ENCODE data around the gene ZNRD2. TPM values are rescaled to one million over a fixed set of nuclear protein-coding genes. Genes with fewer than 3 reads are reported as not detected.

Gene ZNRD2
- total and polyA plus RNA-seq, 2 of the 8 experiments (the other 6 are each of a cell fraction or from before 2014, with no cell fraction given) = 53.4 to 125 TPM

DNA sequence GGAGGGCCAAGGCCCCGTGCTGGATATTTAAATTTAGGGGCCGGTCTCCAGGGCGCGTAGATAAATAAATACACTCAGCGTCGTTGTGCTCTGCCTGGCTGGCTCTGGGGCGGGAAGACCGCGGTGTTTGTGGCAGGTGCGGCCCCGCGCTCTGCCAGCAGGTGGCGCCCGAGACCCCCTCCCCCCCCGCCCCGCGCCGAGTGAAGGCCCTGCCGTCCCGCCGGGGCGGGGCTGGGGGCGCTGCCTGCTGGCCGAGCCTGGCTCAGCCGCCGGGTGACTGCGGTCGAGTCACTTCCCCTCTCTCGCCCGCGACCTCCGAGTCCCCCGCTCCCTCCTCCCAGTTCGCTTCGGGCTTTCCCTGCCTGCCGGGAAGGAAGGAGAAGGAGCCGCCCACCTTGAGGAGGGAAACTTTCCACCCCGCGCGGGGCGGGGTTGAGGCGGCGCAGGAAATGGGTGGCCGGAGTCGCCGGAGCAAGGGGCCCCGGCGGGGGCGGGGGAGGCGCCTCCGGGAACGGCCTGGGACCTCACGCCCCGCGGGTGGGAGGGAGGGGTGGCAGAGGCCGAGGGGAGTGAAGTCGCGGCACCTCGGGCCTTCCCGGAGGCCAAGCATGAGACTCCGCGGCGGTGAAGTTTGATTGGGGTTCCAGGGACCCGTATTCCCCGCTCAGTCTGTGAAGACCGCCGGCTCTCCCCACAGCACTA is 4.0 kb downstream of the ZNRD2 start:
- POLR2A ChIA-PET (ENCODE audit: partially characterized antibody) = interaction anchor here (2.2 to 3.7 kb wide), 7 partner anchors 11 to 44 kb away, joined by 6 to 36 read pairs (median 19); no protein-coding TSS in a partner anchor
- peaks cover 8 to 39% (median 28%) of the 10 kb centered on the region in 4 experiments for H3K27me3 ChIP-seq (replicated peaks in 1 of 4; ENCODE audit: control insufficient read depth in 3 of 4, extremely low read depth in 1 of 4, insufficient read depth in 3 of 4, low read length in 3 of 4)
- peak; percentile 72 for TF ChIP-seq E2F6 (IDR thresholded peaks at IDR 0.05)
- TF ChIP-seq SUZ12 (IDR thresholded peaks at IDR 0.05; ENCODE audit: low read length) = no peak
- no peak for TF ChIP-seq CREB1 (IDR thresholded peaks at IDR 0.05)
- TF ChIP-seq TAF7 (optimal IDR thresholded peaks at IDR 0.05; ENCODE audit: borderline replicate concordance, low read depth, low read length) = peak; percentile 42
- TF ChIP-seq POU5F1 (IDR thresholded peaks at IDR 0.05; ENCODE audit: low read depth, low read length) = no peak
- TF ChIP-seq NRF1 (IDR thresholded peaks at IDR 0.05; ENCODE audit: low read depth, low read length) = no peak
- TF ChIP-seq CTCF (IDR thresholded peaks at IDR 0.05; ENCODE audit: control extremely low read depth in 1 of 3, insufficient read depth in 1 of 3, low read depth in 1 of 3, low read length in 3 of 3) = peak in 2 of 3 experiments; percentile 70 to 80; a peak in 3 of 4 replicates
- no peak for TF ChIP-seq HDAC2 (IDR thresholded peaks at IDR 0.05; ENCODE audit: borderline replicate concordance in 1 of 2, low read depth in 2 of 2, low read length in 2 of 2)

More for the DNA sequence above, 4.0 kb downstream of the ZNRD2 start:
- Histone ChIP-seq H2AK5ac (ENCODE audit: low read depth, low read length) (no peak overlapping the region), H3K9ac (replicated peaks in 1 of 4; ENCODE audit: extremely low read depth in 1 of 4, low read depth in 3 of 4, low read length in 3 of 4) (peak overlapping the region in 1 of 4 experiments; percentile 53; a peak in 1 of 7 replicates), H4K20me1 (replicated peaks in 1 of 2; ENCODE audit: control insufficient read depth in 1 of 2, insufficient read depth in 2 of 2, low read length in 2 of 2) (peaks cover 15 to 21% of the 10 kb centered on the region in 2 experiments), H3K56ac (replicated peaks; ENCODE audit: insufficient read length, low read depth, low read length) (no peak overlapping the region), H3K14ac (ENCODE audit: insufficient read length) (no peak overlapping the region), H2BK120ac (replicated peaks; ENCODE audit: low read depth, low read length) (no peak overlapping the region), H3K4ac (replicated peaks; ENCODE audit: insufficient read length, low read depth, low read length) (no peak overlapping the region), H2BK5ac (ENCODE audit: low read depth, low read length) (no peak overlapping the region), H4K91ac (replicated peaks; ENCODE audit: insufficient read length, low read length) (no peak overlapping the region), H2BK15ac (ENCODE audit: low read length) (no peak overlapping the region; the same call in 1 of the 2 replicates), H3K4me2 (ENCODE audit: insufficient read depth in 1 of 2, low read depth in 2 of 2, low read length in 2 of 2) (peak overlapping the region; percentile 72 to 81), H3K23me2 (ENCODE audit: low read depth, low read length) (peaks cover 14% of the 10 kb centered on the region; the same call in 1 of the 2 replicates), H2BK20ac (ENCODE audit: low read length) (no peak overlapping the region), H3K23ac (ENCODE audit: insufficient read length) (no peak overlapping the region), H3K27ac (ENCODE audit: low read depth, low read length) (no peak overlapping the region), H3K9me3 (ENCODE audit: insufficient read depth in 2 of 2, low read depth in 1 of 2, low read length in 1 of 2) (no peaks in the 10 kb centered on the region), H3K79me1 (ENCODE audit: low read depth, low read length) (no peaks in the 10 kb centered on the region), H3K4me1 (replicated peaks in 1 of 4; ENCODE audit: control insufficient read depth in 3 of 4, insufficient read depth in 4 of 4, low read length in 3 of 4) (peaks cover 13 to 32% (median 20%) of the 10 kb centered on the region in 4 experiments), H2AFZ (ENCODE audit: low read length) (no peak overlapping the region), H2BK12ac (ENCODE audit: low read depth, low read length) (no peak overlapping the region), H3K79me2 (ENCODE audit: control insufficient read depth in 1 of 2, insufficient read depth in 2 of 2, low read length in 2 of 2) (peaks cover 0 to 11% of the 10 kb centered on the region in 2 experiments; a peak in 1 of 4 replicates), H3K4me3 (ENCODE audit: extremely low read depth in 1 of 4, insufficient read depth in 2 of 4, low read depth in 3 of 4, low read length in 4 of 4) (peak overlapping the region; percentile 20 to 63 (median 40); a peak in 7 of 8 replicates), H3K36me3 (ENCODE audit: control insufficient read depth in 2 of 4, insufficient read depth in 4 of 4, low read length in 3 of 4) (no peaks in the 10 kb centered on the region), H4K5ac (ENCODE audit: insufficient read length, low read depth, low read length) (no peak overlapping the region), H4K8ac (ENCODE audit: extremely low read depth, insufficient read depth, low read length) (peak overlapping the region; percentile 31; the same call in 1 of the 2 replicates), H3K18ac (ENCODE audit: extremely low read depth, low read length) (no peak overlapping the region)
- FAIRE-seq (no peak), DNase-seq (ENCODE audit: low read depth in 1 of 2, low spot score in 2 of 2) (peak; percentile 72 to 84)
- WGBS, 2 experiments (ENCODE audit: extremely low coverage in 1 of 2, insufficient coverage in 1 of 2, insufficient read length in 1 of 2, insufficient replicate concordance in 2 of 2, low coverage in 1 of 2, low lambda C conversion rate in 2 of 2, missing lambda C conversion rate in 1 of 2) = 1% methylated on average over 19 of the region's 67 CpGs; no CpG with 5 or more reads in 1 of the 2 experiments
- CTCF ChIA-PET (ENCODE audit: partially characterized antibody) = interaction anchor here (1.2 to 16.3 kb wide), 10 partner anchors 13 to 73 kb away, joined by 3 to 284 read pairs (median 35); partner anchors contain the start of genes KCNK7, LTBP3 and PCNX3
